Mesendoderm (in vitro differentiated cells): ENCODE results near the gene SMARCC1.
"Not testable (repeated sequence)": the region's sequence is repeated elsewhere in the genome, so short reads cannot be mapped to it uniquely, and the experiment has no call there.

Experiments
- DNase-seq: peaks from one replicate; pipeline ENCODE4 v3.0.0; 2013
- H2AK5ac ChIP-seq: 2 replicates; pipeline ENCODE4 v1.6.1; 2013; ENCODE audit warnings: low read length, inconsistent platforms
- H2BK120ac ChIP-seq: 2 replicates; pipeline ENCODE4 v1.6.1; 2013; ENCODE audit warnings: low read depth, mild to moderate bottlenecking, low read length, moderate library complexity, mixed read lengths
- H2BK15ac ChIP-seq: replicated peaks from 2 replicates; pipeline ENCODE4 v1.6.1; 2013; ENCODE audit warnings: low read depth, mild to moderate bottlenecking, moderate library complexity
- H2BK5ac ChIP-seq: 2 replicates; pipeline ENCODE4 v1.6.1; 2013; ENCODE audit warnings: low read length, inconsistent platforms
- H3K18ac ChIP-seq: 2 replicates; pipeline ENCODE4 v1.6.1; 2013; ENCODE audit warnings: mild to moderate bottlenecking, low read length, mixed read lengths
- H3K23ac ChIP-seq: one replicate; pipeline ENCODE4 v1.6.1; 2013; ENCODE audit warnings: low read length
- H3K27ac ChIP-seq: 2 replicates; pipeline ENCODE4 v1.5.1; 2013; ENCODE audit warnings: low read depth, mild to moderate bottlenecking, inconsistent platforms, low read length, moderate library complexity
- H3K27me3 ChIP-seq: 2 replicates; pipeline ENCODE4 v1.6.1; 2013; ENCODE audit warnings: low read length, control low read depth, mild to moderate bottlenecking, inconsistent platforms; ENCODE audit not compliant: insufficient read depth, poor library complexity
- H3K36me3 ChIP-seq: 2 replicates; pipeline ENCODE4 v1.6.1; 2013; ENCODE audit warnings: low read length, inconsistent platforms; ENCODE audit not compliant: control insufficient read depth, insufficient read depth
- H3K4ac ChIP-seq: one replicate; pipeline ENCODE4 v1.6.1; 2013; ENCODE audit warnings: low read depth, mild to moderate bottlenecking, low read length, moderate library complexity
- H3K4me1 ChIP-seq: 2 replicates; pipeline ENCODE4 v1.6.1; 2013; ENCODE audit warnings: low read depth, low read length, inconsistent platforms; ENCODE audit not compliant: control insufficient read depth
- H3K4me2 ChIP-seq: 2 replicates; pipeline ENCODE4 v1.6.1; 2013; ENCODE audit warnings: low read length
- H3K4me3 ChIP-seq: 2 replicates; pipeline ENCODE4 v1.5.1; 2013; ENCODE audit warnings: mild to moderate bottlenecking, low read length
- H3K56ac ChIP-seq: one replicate; pipeline ENCODE4 v1.6.1; 2013; ENCODE audit warnings: low read length
- H3K79me1 ChIP-seq: 2 replicates; pipeline ENCODE4 v1.6.1; 2013; ENCODE audit warnings: low read length, inconsistent platforms
- H3K79me2 ChIP-seq: 2 replicates; pipeline ENCODE4 v1.6.1; 2013; ENCODE audit warnings: mild to moderate bottlenecking, low read length; ENCODE audit not compliant: control insufficient read depth, insufficient read depth
- H3K9ac ChIP-seq: 2 replicates; pipeline ENCODE4 v1.6.1; 2013; ENCODE audit warnings: low read length, inconsistent platforms
- H4K5ac ChIP-seq: one replicate; pipeline ENCODE4 v1.6.1; 2013; ENCODE audit warnings: low read length
- H4K8ac ChIP-seq: one replicate; pipeline ENCODE4 v1.6.1; 2013; ENCODE audit warnings: low read depth, mild to moderate bottlenecking, control low read depth, low read length, moderate library complexity
- WGBS: extraction: QIAGEN DNeasy Blood & Tissue Kit; methylation state at CpG from one replicate; pipeline ENCODE4 v1.1.7; 2013; ENCODE audit warnings: low lambda C conversion rate, missing lambda C conversion rate; ENCODE audit not compliant: insufficient coverage; ENCODE audit errors: extremely low coverage; 5-methylcytosine and 5-hydroxymethylcytosine counted together

The SMARCC1 gene

GRCh38 chr3:47732143-47732542 is 49.5 kb downstream of the SMARCC1 start:
- H3K9ac ChIP-seq, result no peak overlapping the region
- no peak overlapping the region for H3K4me3 ChIP-seq
- DNase-seq, result no peak
- no peak overlapping the region for H3K18ac ChIP-seq
- H3K27me3 ChIP-seq, result no peaks in the 10 kb centered on the region
- H3K56ac ChIP-seq, result no peak overlapping the region
- whole genome bisulfite sequencing, result no CpG with 5 or more reads among the region's 2 CpGs
- no peak overlapping the region for H4K8ac ChIP-seq
- no peaks in the 10 kb centered on the region for H3K4me1 ChIP-seq
- no peak overlapping the region for H2BK5ac ChIP-seq
- no peak overlapping the region for H3K23ac ChIP-seq
- H3K79me2 ChIP-seq, result no peaks in the 10 kb centered on the region
- H2BK120ac ChIP-seq, result no peak overlapping the region
- no peak overlapping the region for H3K27ac ChIP-seq
- no peak overlapping the region for H2AK5ac ChIP-seq
- no peak overlapping the region for H4K5ac ChIP-seq
- no peak overlapping the region for H3K4me2 ChIP-seq
- no peak overlapping the region for H3K4ac ChIP-seq
- H2BK15ac ChIP-seq, result no peak overlapping the region
- H3K36me3 ChIP-seq, result peaks cover 4% of the 10 kb centered on the region
- H3K79me1 ChIP-seq, result peaks cover 6% of the 10 kb centered on the region

- H3K23ac ChIP-seq, result no peak overlapping the region
- peaks cover 4% of the 10 kb centered on the region for H3K36me3 ChIP-seq
- H3K9ac ChIP-seq, result no peak overlapping the region
- H2BK15ac ChIP-seq, result no peak overlapping the region
- H3K4me3 ChIP-seq, result no peak overlapping the region
- no peak overlapping the region for H3K4me2 ChIP-seq
- H2AK5ac ChIP-seq, result no peak overlapping the region
- no peak overlapping the region for H4K8ac ChIP-seq
- no peaks in the 10 kb centered on the region for H3K27me3 ChIP-seq
- no peak overlapping the region for H3K4ac ChIP-seq
- DNase-seq, result no peak
- H2BK120ac ChIP-seq, result no peak overlapping the region
- peaks cover 6% of the 10 kb centered on the region for H3K79me1 ChIP-seq
- no peaks in the 10 kb centered on the region for H3K79me2 ChIP-seq
- no peak overlapping the region for H3K27ac ChIP-seq
- H2BK5ac ChIP-seq, result no peak overlapping the region
- no CpG with 5 or more reads among the region's 8 CpGs for WGBS
- no peaks in the 10 kb centered on the region for H3K4me1 ChIP-seq
- H3K56ac ChIP-seq, result no peak overlapping the region
- no peak overlapping the region for H3K18ac ChIP-seq
- no peak overlapping the region for H4K5ac ChIP-seq
These were observed 50.6 kb downstream of the SMARCC1 start for GRCh38 chr3:47731061-47731460.

GRCh38 chr3:47722859-47723258 is 58.8 kb downstream of the SMARCC1 start:
- Histone ChIP-seq H3K18ac (no peak overlapping the region), H2BK15ac (no peak overlapping the region), H3K79me2 (peaks cover 3% of the 10 kb centered on the region), H3K4me2 (no peak overlapping the region), H2AK5ac (no peak overlapping the region), H4K5ac (no peak overlapping the region), H3K27me3 (no peaks in the 10 kb centered on the region), H4K8ac (no peak overlapping the region), H3K4ac (no peak overlapping the region), H3K9ac (no peak overlapping the region), H2BK5ac (no peak overlapping the region), H3K4me3 (no peak overlapping the region), H3K4me1 (no peaks in the 10 kb centered on the region), H3K79me1 (peaks cover 7% of the 10 kb centered on the region), H2BK120ac (no peak overlapping the region), H3K23ac (no peak overlapping the region), H3K56ac (no peak overlapping the region), H3K36me3 (peaks cover 3% of the 10 kb centered on the region), H3K27ac (no peak overlapping the region)
- WGBS, result no CpG with 5 or more reads among the region's 2 CpGs
- no peak for DNase-seq

GRCh38 chr3:47717448-47717847 is 64.2 kb downstream of the SMARCC1 start:
- H3K36me3 ChIP-seq, H2BK120ac ChIP-seq, H3K56ac ChIP-seq, H4K8ac ChIP-seq, H3K27me3 ChIP-seq, H3K4me2 ChIP-seq, H3K4me1 ChIP-seq, H3K79me2 ChIP-seq, H3K9ac ChIP-seq, H3K23ac ChIP-seq, H3K79me1 ChIP-seq, H3K4me3 ChIP-seq, H3K18ac ChIP-seq, H3K4ac ChIP-seq, H2BK5ac ChIP-seq, H3K27ac ChIP-seq, DNase-seq, H4K5ac ChIP-seq, H2BK15ac ChIP-seq, H2AK5ac ChIP-seq: not testable (repeated sequence)
- WGBS, result 100% methylated on average over 1 of the region's 4 CpGs

- no peak overlapping the region for H3K9ac ChIP-seq
- no peak overlapping the region for H3K18ac ChIP-seq
- H3K27ac ChIP-seq, result no peak overlapping the region
- WGBS, result no CpG with 5 or more reads among the region's 1 CpG
- no peak overlapping the region for H2BK15ac ChIP-seq
- no peak overlapping the region for H4K5ac ChIP-seq
- no peak overlapping the region for H3K4me2 ChIP-seq
- no peak for DNase-seq
- no peaks in the 10 kb centered on the region for H3K27me3 ChIP-seq
- no peak overlapping the region for H3K56ac ChIP-seq
- H3K36me3 ChIP-seq, result no peaks in the 10 kb centered on the region
- H3K4ac ChIP-seq, result no peak overlapping the region
- H2AK5ac ChIP-seq, result no peak overlapping the region
- H3K4me1 ChIP-seq, result no peaks in the 10 kb centered on the region
- H3K23ac ChIP-seq, result no peak overlapping the region
- H3K79me1 ChIP-seq, result peaks cover 8% of the 10 kb centered on the region
- H2BK120ac ChIP-seq, result no peak overlapping the region
- H3K79me2 ChIP-seq, result no peaks in the 10 kb centered on the region
- H3K4me3 ChIP-seq, result no peak overlapping the region
- no peak overlapping the region for H4K8ac ChIP-seq
- no peak overlapping the region for H2BK5ac ChIP-seq
These were observed 65.0 kb downstream of the SMARCC1 start for GRCh38 chr3:47716656-47717055.

GRCh38 chr3:47715928-47716327 is 65.8 kb downstream of the SMARCC1 start:
- no peak for DNase-seq
- no peak overlapping the region for H2BK5ac ChIP-seq

More at GRCh38 chr3:47715928-47716327, 65.8 kb downstream of the SMARCC1 start:
- no peak overlapping the region for H3K23ac ChIP-seq
- no peak overlapping the region for H4K8ac ChIP-seq
- no peak overlapping the region for H3K9ac ChIP-seq
- H3K4ac ChIP-seq, result no peak overlapping the region
- no peak overlapping the region for H3K4me2 ChIP-seq
- H3K36me3 ChIP-seq, result peaks cover 2% of the 10 kb centered on the region
- no CpG with 5 or more reads among the region's 4 CpGs for WGBS
- H3K27ac ChIP-seq, result no peak overlapping the region
- H3K4me1 ChIP-seq, result no peaks in the 10 kb centered on the region
- no peak overlapping the region for H2BK120ac ChIP-seq
- no peaks in the 10 kb centered on the region for H3K27me3 ChIP-seq
- no peak overlapping the region for H3K4me3 ChIP-seq
- no peak overlapping the region for H4K5ac ChIP-seq
- no peak overlapping the region for H2BK15ac ChIP-seq
- H3K56ac ChIP-seq, result no peak overlapping the region
- H3K18ac ChIP-seq, result no peak overlapping the region
- H2AK5ac ChIP-seq, result no peak overlapping the region
- peaks cover 8% of the 10 kb centered on the region for H3K79me1 ChIP-seq
- H3K79me2 ChIP-seq, result no peaks in the 10 kb centered on the region
